HG02885 (cell line): ENCODE measurements around the gene ADGRF5.
"Not testable (repeated sequence)": the region's sequence is repeated elsewhere in the genome, so short reads cannot be mapped to it uniquely, and the experiment has no call there.

ENCODE experiments used
- ATAC-seq: cut with Tn5 transposase; IDR thresholded peaks from one replicate; pipeline ENCODE4 v1.9.1; 2021; ENCODE audit warnings: mild to moderate bottlenecking; ENCODE audit not compliant: unreplicated experiment, poor library complexity

The ADGRF5 gene

GRCh38 chr6:46894433-46894832 lies 27.3 kb downstream of the ADGRF5 start:
- ATAC-seq, result no peak

- ATAC-seq, result no peak
Measured at GRCh38 chr6:46893648-46894047, 28.1 kb downstream of the ADGRF5 start.

GRCh38 chr6:46891252-46891795 lies 30.4 kb downstream of the ADGRF5 start:
- no peak for ATAC-seq

- ATAC-seq, result no peak
Measured at GRCh38 chr6:46888578-46888977, 33.2 kb downstream of the ADGRF5 start.

GRCh38 chr6:46888031-46888430 lies 33.7 kb downstream of the ADGRF5 start:
- no peak for ATAC-seq

GRCh38 chr6:46882645-46883044 lies 39.1 kb downstream of the ADGRF5 start:
- no peak for ATAC-seq

GRCh38 chr6:46879003-46879402 lies 42.7 kb downstream of the ADGRF5 start:
- ATAC-seq, result no peak

- no peak for ATAC-seq
Measured at GRCh38 chr6:46876126-46876525, 45.6 kb downstream of the ADGRF5 start.

- ATAC-seq, result no peak
Measured at GRCh38 chr6:46867411-46867810, 54.3 kb downstream of the ADGRF5 start.

GRCh38 chr6:46865221-46865620 lies 56.5 kb downstream of the ADGRF5 start:
- no peak for ATAC-seq

GRCh38 chr6:46863791-46864190 lies 57.9 kb downstream of the ADGRF5 start:
- ATAC-seq, result no peak

GRCh38 chr6:46862381-46862780 lies 59.4 kb downstream of the ADGRF5 start:
- ATAC-seq, result no peak

GRCh38 chr6:46855966-46856365 lies 65.8 kb downstream of the ADGRF5 start:
- ATAC-seq, result peak; percentile 68

GRCh38 chr6:46851576-46851975 lies 70.2 kb downstream of the ADGRF5 start:
- ATAC-seq, result not testable (repeated sequence)

GRCh38 chr6:46850792-46851191 lies 70.9 kb downstream of the ADGRF5 start:
- ATAC-seq, result no peak

GRCh38 chr6:46849361-46849690 lies 72.4 kb downstream of the ADGRF5 start:
- ATAC-seq, result no peak

GRCh38 chr6:46848684-46849360 lies 72.9 kb downstream of the ADGRF5 start:
- ATAC-seq, result peak; percentile 99

- ATAC-seq, result no peak
Measured at GRCh38 chr6:46845126-46845525, 76.6 kb downstream of the ADGRF5 start.

- ATAC-seq, result not testable (repeated sequence)
Measured at GRCh38 chr6:46842252-46842846, 79.4 kb downstream of the ADGRF5 start.

- ATAC-seq, result no peak
Measured at GRCh38 chr6:46838033-46838432, 83.7 kb downstream of the ADGRF5 start.

GRCh38 chr6:46834991-46835390 lies 86.7 kb downstream of the ADGRF5 start:
- not testable (repeated sequence) for ATAC-seq
